Stimulated activated CD8-positive, alpha-beta memory T cell treated with anti-CD3 and anti-CD28 coated beads, Interleukin-7, amount 100 ng/mL, for 24 hours (primary cell): ENCODE measurements around the gene GPRIN2.
"Not testable (repeated sequence)": the region's sequence is repeated elsewhere in the genome, so short reads cannot be mapped to it uniquely, and the experiment has no call there.

ENCODE experiments used
- DNase-seq: peaks from one replicate; pipeline ENCODE4 v3.0.0-alpha.2; 2020; ENCODE audit warnings: low read depth

GPRIN2 gene

DNA sequence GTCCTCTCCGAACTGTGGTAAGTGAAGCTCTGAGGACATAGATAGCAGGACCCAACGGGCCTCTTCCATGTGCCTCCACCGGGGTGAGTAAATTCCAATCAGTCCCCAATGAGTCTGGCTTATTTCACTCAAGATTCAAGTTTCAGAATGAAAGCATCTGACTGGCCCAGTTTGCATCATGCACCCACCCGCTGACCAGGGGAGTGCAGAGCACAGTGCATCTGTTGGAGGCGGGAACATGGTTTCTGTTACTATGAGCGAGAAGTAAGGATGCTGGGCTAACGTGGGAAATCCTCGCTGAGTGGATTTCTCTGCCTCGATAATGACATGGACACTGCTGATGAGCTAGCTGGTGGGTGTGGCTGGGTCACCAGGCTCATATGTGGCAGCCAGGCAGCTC is 10.7 kb upstream of the GPRIN2 start:
- DNase-seq: not testable (repeated sequence)

DNA sequence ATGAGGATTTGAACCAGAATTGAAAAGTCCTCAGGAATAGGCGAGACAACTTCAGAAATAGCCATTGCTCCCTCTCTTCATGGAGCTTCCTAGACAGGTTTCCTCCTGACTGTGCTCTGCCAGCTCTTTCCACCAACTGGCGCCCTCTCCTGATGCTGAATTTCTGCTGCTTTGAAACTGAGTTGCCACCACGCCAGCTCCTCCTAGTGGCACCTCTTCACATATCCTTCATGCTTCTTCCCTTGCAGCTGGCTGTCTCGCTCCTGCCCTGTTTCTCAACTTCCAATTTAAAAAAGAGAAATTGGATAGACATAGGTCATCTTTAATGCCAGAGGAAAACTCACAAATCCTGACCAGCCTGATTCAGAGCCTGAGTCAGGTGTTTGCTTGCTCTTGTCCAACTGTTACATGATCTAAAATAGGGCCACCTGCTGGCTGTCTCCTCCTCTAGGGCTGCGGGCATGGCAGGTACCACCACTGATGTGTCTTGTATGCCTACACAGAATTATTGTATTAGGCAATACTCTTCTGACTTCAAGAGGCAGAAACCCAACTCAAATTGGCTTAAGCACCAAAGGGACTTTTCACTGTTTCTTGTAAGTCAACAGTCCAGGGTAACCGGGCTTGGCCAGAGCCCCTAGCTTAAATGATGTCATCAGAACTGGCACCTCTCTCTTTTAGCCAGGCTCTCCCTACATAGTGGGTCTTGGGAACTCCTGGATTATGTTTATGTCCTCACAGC is 9.3 kb upstream of the GPRIN2 start:
- DNase-seq: not testable (repeated sequence)

DNA sequence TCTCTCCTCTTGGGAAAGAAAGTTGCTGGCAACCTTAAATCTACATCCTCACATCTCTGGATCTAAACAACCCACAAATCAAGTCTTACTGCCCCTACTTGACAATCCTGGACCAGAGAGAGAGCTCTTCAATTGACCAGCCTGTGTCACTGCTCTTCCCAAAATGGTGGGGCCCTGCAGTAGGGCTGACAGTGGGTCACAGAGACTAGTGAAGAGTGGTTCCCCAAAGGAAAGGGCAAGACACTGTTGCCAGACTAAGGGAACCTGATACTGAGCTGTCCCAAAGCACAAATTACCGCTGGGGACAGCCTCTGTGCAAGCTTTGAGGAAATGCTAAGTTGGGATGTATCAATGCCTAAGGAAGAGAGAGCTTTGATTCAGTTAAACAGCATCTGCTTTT is 4.5 kb upstream of the GPRIN2 start:
- DNase-seq: no peak

GRCh38 chr10:46560381-46560780 is 3.9 kb upstream of the GPRIN2 start:
- no peak for DNase-seq

GRCh38 chr10:46559231-46559671 is 2.8 kb upstream of the GPRIN2 start:
- DNase-seq: no peak

GRCh38 chr10:46558392-46559185 is 2.1 kb upstream of the GPRIN2 start:
- DNase-seq: no peak

GRCh38 chr10:46558122-46558391 is 1.6 kb upstream of the GPRIN2 start:
- no peak for DNase-seq

DNA sequence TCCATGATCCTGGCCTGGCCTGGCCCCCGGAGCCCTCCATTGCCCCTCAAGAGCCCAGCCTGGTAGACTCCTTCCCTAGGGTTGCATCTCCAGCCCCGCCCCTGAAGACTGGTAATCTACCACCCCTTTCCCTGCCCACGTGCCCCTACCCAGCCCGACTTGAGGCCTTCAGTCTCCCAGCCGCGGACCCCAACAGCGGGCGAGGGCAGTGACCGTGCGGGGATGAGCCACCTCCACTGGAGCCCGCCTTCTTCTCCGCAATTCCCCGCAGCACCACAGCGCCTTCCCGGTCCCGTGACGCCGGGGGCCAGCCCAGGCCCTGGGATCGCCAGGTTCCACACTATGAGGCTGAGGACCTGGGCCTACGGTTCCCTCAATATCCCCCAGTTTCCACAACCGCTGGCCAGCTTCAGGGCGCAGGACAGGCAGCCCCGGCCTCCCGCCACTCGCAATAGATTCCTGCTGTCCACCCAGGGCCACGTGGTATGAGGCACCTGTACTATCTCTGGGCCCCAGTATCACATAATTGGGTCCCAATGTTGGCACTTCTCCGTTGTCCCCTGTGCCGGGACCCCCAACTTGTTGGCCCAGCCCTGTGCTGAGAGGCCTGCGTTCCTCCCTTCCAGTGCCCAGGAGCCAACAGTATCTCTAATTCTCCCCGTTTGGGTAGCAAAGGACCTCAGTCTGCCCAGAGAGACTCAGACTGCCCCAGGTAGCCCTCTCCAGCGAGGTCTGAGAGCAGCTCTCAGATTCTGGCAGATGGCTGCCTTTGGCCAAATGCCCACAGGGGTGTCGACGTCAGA is 1.1 kb upstream of the GPRIN2 start:
- DNase-seq: no peak

- DNase-seq: no peak
Measured at GRCh38 chr10:46555713-46556514, 544 bp downstream of the GPRIN2 start.

- no peak for DNase-seq
Measured at GRCh38 chr10:46555366-46555712, 1.1 kb downstream of the GPRIN2 start.

- no peak for DNase-seq
Measured at GRCh38 chr10:46554166-46554781, 2.2 kb downstream of the GPRIN2 start.

- DNase-seq: no peak
Measured at GRCh38 chr10:46553238-46554049, 3.0 kb downstream of the GPRIN2 start.

- no peak for DNase-seq
Measured at GRCh38 chr10:46552526-46553237, 3.8 kb downstream of the GPRIN2 start.

DNA sequence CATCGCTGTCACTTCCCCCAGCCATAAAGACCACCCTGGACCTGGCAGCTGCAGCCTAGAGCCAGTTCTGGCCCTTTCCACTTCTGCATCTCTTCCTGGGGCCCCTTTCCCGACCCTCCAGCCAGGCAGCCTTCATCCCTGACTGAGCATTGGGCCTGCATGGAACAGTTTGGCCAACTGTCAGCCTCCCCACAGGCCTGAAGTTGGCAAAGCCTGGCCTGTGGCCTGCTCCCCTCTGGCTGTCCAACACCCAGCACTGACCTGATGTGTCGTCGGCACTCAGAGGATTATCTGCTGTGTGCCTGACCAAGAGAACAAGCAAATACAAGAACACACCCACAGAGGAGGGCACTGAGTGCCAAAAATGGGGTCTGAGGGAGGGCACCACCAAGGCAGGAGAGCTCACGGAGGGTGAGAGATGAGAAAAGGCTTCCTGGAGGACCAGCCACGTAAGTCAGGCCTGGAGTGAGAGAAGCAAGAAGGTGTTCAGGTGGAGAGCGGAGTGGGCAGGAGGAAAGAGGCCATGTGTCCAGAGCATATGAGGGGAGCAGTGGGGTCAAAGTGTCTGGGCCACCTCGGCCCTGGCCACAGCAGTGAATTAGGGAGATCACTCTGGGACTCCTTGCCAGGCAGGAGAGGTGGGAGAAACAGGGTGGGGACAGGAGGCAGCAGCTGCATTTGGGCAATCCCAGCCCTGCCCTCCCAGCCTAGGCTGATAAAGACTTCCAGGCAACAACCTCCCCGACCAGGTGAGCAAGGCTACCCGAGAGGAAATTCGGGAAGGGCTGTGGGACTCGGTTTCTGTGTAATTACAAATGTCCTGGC is 4.5 kb downstream of the GPRIN2 start:
- no peak for DNase-seq

DNA sequence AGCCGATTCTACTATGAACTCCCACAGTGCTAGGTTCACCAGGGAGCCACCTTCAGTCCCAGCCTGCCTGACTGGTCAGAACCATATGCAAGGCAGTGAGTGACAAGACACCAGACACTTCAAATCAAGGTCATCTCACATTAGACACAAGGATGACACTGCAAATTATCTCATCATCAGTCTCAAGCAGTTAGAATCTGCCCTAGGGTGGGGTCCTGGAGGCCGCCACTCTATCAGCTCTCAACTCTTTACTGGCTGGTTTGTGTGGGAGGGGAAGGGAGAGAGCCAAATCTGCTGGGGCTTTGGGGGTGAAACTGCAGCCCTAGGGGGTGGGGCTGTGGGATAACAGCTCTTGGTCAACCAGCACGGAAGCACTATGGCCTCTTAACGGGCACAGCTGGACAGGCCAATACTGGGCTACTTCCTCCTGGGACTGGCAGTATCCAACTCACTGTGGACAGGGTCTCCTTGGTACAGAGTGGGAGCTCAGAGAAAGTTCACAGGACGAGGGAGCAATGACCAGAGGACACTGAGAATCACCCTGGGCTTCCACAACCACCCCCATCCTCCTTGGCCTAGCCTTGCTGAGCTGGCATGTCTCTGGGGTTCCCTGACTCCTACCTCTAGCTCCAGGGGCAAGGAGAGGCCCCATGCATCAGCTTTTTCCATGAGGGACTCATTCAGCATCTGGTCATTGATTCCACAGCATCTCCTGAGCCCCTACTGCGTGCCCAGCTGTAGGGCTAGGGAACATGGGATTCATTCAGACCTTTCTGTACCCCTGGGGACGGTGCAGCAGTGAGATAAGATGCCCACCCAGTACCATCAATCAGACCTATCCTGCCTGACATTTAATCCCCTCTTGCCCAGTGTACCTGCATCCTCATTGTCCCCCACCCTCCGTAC is 5.4 kb downstream of the GPRIN2 start:
- no peak for DNase-seq

DNA sequence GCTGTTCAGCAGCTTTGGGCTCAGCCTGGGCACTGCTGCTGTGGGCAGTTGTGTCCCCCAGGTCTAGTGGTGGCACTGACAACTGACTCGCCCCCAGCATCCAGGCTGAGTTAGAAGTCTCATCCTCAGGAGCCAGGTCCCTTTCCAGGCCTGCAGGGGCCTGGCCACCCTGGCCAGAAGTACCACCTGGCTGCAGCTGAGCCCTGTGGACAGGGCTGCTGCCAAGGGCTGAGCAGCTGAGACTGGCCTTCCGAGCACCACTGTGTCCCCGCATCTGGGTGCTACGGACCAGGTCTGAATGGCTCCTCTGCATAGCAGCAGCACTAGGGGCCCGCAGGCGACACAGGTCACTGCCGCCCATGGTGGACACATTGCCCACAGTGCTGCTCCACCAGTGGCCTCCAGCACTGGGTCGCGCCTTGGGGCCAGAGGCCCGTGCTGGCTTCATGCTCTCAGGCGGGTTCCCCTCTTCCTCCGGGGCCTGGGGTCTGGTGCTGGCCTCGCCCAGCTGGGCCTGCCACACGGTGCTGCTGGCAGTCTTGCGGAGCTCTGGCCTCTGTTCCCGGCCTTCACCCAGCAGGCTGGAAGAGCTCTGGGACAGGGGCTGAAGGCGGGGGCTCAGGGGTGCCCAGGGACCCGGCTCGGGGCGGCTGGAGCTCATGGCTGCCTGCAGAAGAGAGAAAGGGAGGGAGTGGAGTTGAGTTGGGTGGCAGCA is 6.2 kb downstream of the GPRIN2 start:
- no peak for DNase-seq
